Rectal smooth muscle tissue (tissue), 1 donor: ENCODE measurements around the gene DIP2C.

Experiments
- H3K27ac ChIP-seq: one replicate; pipeline ENCODE4 v1.7.0; 2013; ENCODE audit warnings: low read depth, low read length, inconsistent platforms
- H3K27me3 ChIP-seq: one replicate; pipeline ENCODE4 v1.7.0; 2013; ENCODE audit warnings: low read length; ENCODE audit not compliant: control insufficient read depth, insufficient read depth
- H3K36me3 ChIP-seq: one replicate; pipeline ENCODE4 v1.7.0; 2013; ENCODE audit warnings: low read length; ENCODE audit not compliant: control insufficient read depth, insufficient read depth
- H3K4me1 ChIP-seq: one replicate; pipeline ENCODE4 v1.7.0; 2013; ENCODE audit warnings: low read length; ENCODE audit not compliant: control insufficient read depth, insufficient read depth
- H3K4me3 ChIP-seq: one replicate; pipeline ENCODE4 v1.7.0; 2013; ENCODE audit warnings: low read length
- H3K9ac ChIP-seq: one replicate; pipeline ENCODE4 v1.7.0; 2013; ENCODE audit warnings: low read length

Gene DIP2C

GRCh38 chr10:565146-565545 lies 124.3 kb downstream of the DIP2C start:
- Histone ChIP-seq H3K36me3 (no peaks in the 10 kb centered on the region), H3K27ac (no peak overlapping the region), H3K4me1 (peaks cover 4% of the 10 kb centered on the region), H3K9ac (no peak overlapping the region), H3K27me3 (no peaks in the 10 kb centered on the region), H3K4me3 (no peak overlapping the region)

GRCh38 chr10:563827-564226 lies 125.6 kb downstream of the DIP2C start:
- Histone ChIP-seq H3K4me1 (peaks cover 10% of the 10 kb centered on the region), H3K27ac (no peak overlapping the region), H3K27me3 (no peaks in the 10 kb centered on the region), H3K36me3 (no peaks in the 10 kb centered on the region), H3K9ac (no peak overlapping the region), H3K4me3 (no peak overlapping the region)

GRCh38 chr10:562142-562541 lies 127.3 kb downstream of the DIP2C start:
- H3K27me3 ChIP-seq, result no peaks in the 10 kb centered on the region
- H3K9ac ChIP-seq, result no peak overlapping the region
- peaks cover 18% of the 10 kb centered on the region for H3K4me1 ChIP-seq
- no peaks in the 10 kb centered on the region for H3K36me3 ChIP-seq
- H3K27ac ChIP-seq, result no peak overlapping the region
- no peak overlapping the region for H3K4me3 ChIP-seq

GRCh38 chr10:561721-562120 lies 127.7 kb downstream of the DIP2C start:
- Histone ChIP-seq H3K9ac (no peak overlapping the region), H3K36me3 (no peaks in the 10 kb centered on the region), H3K4me1 (peaks cover 20% of the 10 kb centered on the region), H3K27me3 (no peaks in the 10 kb centered on the region), H3K4me3 (no peak overlapping the region), H3K27ac (no peak overlapping the region)

GRCh38 chr10:560314-560992 lies 129.0 kb downstream of the DIP2C start:
- Histone ChIP-seq H3K27me3 (no peaks in the 10 kb centered on the region), H3K27ac (no peak overlapping the region), H3K9ac (no peak overlapping the region), H3K4me3 (no peak overlapping the region), H3K36me3 (no peaks in the 10 kb centered on the region), H3K4me1 (peaks cover 20% of the 10 kb centered on the region)

- H3K9ac ChIP-seq, result no peak overlapping the region
- no peaks in the 10 kb centered on the region for H3K27me3 ChIP-seq
- peaks cover 20% of the 10 kb centered on the region for H3K4me1 ChIP-seq
- no peak overlapping the region for H3K27ac ChIP-seq
- H3K36me3 ChIP-seq, result no peaks in the 10 kb centered on the region
- no peak overlapping the region for H3K4me3 ChIP-seq
Observed at GRCh38 chr10:559767-560047, 129.8 kb downstream of the DIP2C start.

GRCh38 chr10:558891-559766 lies 130.3 kb downstream of the DIP2C start:
- no peaks in the 10 kb centered on the region for H3K27me3 ChIP-seq
- H3K4me3 ChIP-seq, result no peak overlapping the region
- no peaks in the 10 kb centered on the region for H3K36me3 ChIP-seq
- H3K4me1 ChIP-seq, result peaks cover 20% of the 10 kb centered on the region
- H3K9ac ChIP-seq, result no peak overlapping the region
- H3K27ac ChIP-seq, result no peak overlapping the region

GRCh38 chr10:558364-558763 lies 131.1 kb downstream of the DIP2C start:
- Histone ChIP-seq H3K27ac (no peak overlapping the region), H3K4me3 (no peak overlapping the region), H3K9ac (no peak overlapping the region), H3K36me3 (no peaks in the 10 kb centered on the region), H3K4me1 (peaks cover 23% of the 10 kb centered on the region), H3K27me3 (no peaks in the 10 kb centered on the region)

- H3K27ac ChIP-seq, result no peak overlapping the region
- no peak overlapping the region for H3K4me3 ChIP-seq
- no peaks in the 10 kb centered on the region for H3K36me3 ChIP-seq
- H3K27me3 ChIP-seq, result no peaks in the 10 kb centered on the region
- H3K4me1 ChIP-seq, result peaks cover 25% of the 10 kb centered on the region
- no peak overlapping the region for H3K9ac ChIP-seq
Observed at GRCh38 chr10:557792-558328, 131.6 kb downstream of the DIP2C start.

- peaks cover 26% of the 10 kb centered on the region for H3K4me1 ChIP-seq
- no peak overlapping the region for H3K9ac ChIP-seq
Observed at GRCh38 chr10:556971-557637, 132.4 kb downstream of the DIP2C start.

GRCh38 chr10:555682-556350 lies 133.7 kb downstream of the DIP2C start:
- H3K4me3 ChIP-seq, result no peak overlapping the region
- no peak overlapping the region for H3K27ac ChIP-seq
- no peaks in the 10 kb centered on the region for H3K27me3 ChIP-seq
- H3K36me3 ChIP-seq, result no peaks in the 10 kb centered on the region
- no peak overlapping the region for H3K9ac ChIP-seq
- H3K4me1 ChIP-seq, result peaks cover 32% of the 10 kb centered on the region

More at GRCh38 chr10:556971-557637, 132.4 kb downstream of the DIP2C start:
- Histone ChIP-seq H3K36me3 (no peaks in the 10 kb centered on the region), H3K27me3 (no peaks in the 10 kb centered on the region), H3K4me3 (no peak overlapping the region), H3K27ac (no peak overlapping the region)

GRCh38 chr10:555281-555680 lies 134.2 kb downstream of the DIP2C start:
- H3K36me3 ChIP-seq, result no peaks in the 10 kb centered on the region
- H3K4me3 ChIP-seq, result no peak overlapping the region
- H3K27me3 ChIP-seq, result no peaks in the 10 kb centered on the region
- peaks cover 32% of the 10 kb centered on the region for H3K4me1 ChIP-seq
- H3K27ac ChIP-seq, result no peak overlapping the region
- no peak overlapping the region for H3K9ac ChIP-seq
